Erythroblast (primary cell): Measurements from ENCODE around the gene RFK.

ENCODE experiments used
- GATA1 ChIP-seq: IDR thresholded peaks from 2 replicates; pipeline ENCODE4 v1.6.1; 2011; ENCODE audit warnings: low read depth, mild to moderate bottlenecking, control low read depth, low read length, moderate library complexity
- POLR2A ChIP-seq: IDR thresholded peaks from 2 replicates; pipeline ENCODE4 v1.6.1; 2011; ENCODE audit warnings: mild to moderate bottlenecking, low read length

DNA sequence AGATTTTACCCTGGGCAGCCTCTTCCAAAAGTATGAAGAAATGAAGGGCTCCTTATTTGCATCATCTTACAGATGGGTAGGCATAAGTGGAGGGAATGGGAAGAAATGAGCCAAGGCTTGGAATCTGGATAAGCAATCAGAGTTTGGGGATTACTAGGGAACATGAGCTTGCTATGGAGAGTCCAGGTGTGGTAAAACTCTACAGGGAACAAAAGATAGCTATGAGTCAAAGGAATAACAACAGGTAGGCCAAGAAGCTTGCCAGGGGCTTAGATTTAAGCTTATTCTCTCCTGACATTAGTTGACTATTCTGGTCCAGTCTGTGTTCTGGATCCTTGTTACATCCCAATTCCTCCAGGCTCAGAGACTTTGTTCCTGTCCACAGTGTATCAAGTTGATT lies 16.4 kb downstream of the RFK start:
- TF ChIP-seq POLR2A: no peak
- no peak for TF ChIP-seq GATA1
